ENCODE results near the gene KRT39.

GRCh38 chr17:40921026-40921425, 45.7 kb downstream of the KRT39 start:
- TF ChIP-seq SIN3A (IDR thresholded peaks at IDR 0.05; ENCODE audit: borderline replicate concordance, insufficient read depth, low read depth, low read length) = no peak
- no peak for TF ChIP-seq REST (IDR thresholded peaks at IDR 0.05; ENCODE audit: insufficient read depth in 1 of 2, low read depth in 2 of 2, low read length in 1 of 2)
- TF ChIP-seq, protein P1, sequence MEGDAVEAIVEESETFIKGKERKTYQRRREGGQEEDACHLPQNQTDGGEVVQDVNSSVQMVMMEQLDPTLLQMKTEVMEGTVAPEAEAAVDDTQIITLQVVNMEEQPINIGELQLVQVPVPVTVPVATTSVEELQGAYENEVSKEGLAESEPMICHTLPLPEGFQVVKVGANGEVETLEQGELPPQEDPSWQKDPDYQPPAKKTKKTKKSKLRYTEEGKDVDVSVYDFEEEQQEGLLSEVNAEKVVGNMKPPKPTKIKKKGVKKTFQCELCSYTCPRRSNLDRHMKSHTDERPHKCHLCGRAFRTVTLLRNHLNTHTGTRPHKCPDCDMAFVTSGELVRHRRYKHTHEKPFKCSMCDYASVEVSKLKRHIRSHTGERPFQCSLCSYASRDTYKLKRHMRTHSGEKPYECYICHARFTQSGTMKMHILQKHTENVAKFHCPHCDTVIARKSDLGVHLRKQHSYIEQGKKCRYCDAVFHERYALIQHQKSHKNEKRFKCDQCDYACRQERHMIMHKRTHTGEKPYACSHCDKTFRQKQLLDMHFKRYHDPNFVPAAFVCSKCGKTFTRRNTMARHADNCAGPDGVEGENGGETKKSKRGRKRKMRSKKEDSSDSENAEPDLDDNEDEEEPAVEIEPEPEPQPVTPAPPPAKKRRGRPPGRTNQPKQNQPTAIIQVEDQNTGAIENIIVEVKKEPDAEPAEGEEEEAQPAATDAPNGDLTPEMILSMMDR (IDR thresholded peaks at IDR 0.05) = no peak
- TF ChIP-seq POLR2AphosphoS5 (IDR thresholded peaks at IDR 0.05; ENCODE audit: low read depth, low read length) = no peak
